Measurements from ENCODE around the gene EPHB6.

Gene EPHB6

DNA sequence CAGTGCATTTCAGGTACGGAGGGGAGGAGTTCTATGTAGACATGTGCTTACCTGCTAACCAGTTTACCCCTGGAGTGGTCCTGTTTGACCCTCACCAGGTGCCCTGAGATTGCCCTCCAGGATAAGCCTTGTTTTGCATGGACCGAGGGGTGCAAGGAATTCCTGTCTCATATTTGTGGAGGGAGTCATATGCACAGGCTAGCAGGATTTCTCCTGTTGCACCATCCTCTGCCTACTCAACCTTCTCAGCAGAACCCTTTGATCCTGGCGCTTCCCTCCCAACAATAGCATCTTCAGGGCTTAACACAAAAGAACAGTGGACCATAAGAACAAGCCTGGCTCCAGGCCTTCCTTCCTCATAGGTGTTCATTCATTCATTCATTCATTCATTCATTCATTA, 23.4 kb downstream of the EPHB6 start:
- FAIRE-seq: no peak

DNA sequence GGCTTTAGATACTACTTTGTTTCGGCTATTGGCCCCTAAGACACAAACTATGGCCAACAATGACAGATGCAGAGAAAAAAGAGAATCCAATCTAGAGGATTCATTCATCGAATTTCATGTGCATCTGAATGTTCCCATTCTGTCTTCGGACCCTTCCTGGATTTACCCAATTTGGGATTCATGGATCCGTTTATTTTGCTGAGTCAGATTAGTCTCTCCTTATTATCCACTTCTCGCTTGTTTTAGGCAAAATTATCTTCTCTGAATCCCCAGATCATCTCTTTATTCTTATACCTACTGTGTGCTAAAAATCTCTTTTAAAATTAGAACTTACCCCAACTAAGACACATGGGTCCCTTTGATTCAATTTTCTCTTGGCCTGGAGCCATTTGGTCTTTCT, 24.2 kb downstream of the EPHB6 start:
- no peak for FAIRE-seq

DNA sequence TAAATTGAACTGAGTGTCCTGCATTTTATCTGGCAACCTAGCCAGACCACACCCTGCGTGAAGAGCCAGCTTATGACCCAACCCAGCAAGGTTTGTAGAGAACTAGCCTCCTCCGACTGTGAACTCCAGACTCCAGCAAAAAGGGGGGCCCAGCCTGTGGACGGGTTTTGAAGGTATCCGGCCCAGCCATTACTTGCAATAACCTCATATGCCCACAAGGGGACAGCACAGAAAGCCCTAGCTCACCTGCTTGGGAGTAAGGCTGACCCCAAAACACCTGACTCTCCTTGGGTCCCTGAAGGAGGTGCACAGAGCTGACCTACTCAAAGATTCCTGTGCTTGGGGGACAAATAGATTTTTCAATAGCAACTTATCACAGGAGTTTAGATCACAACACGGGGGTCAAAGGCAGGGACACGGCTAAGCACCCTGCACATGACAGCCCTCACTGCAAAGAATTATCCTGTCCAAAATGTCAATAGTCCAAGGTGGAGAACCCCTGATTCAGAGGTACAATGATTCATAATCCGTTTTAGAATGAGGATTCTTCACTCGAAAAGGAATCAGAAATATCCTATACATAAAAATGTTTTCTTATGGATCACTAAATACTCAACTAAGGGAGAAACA, 26.1 kb downstream of the EPHB6 start:
- no peak for FAIRE-seq

DNA sequence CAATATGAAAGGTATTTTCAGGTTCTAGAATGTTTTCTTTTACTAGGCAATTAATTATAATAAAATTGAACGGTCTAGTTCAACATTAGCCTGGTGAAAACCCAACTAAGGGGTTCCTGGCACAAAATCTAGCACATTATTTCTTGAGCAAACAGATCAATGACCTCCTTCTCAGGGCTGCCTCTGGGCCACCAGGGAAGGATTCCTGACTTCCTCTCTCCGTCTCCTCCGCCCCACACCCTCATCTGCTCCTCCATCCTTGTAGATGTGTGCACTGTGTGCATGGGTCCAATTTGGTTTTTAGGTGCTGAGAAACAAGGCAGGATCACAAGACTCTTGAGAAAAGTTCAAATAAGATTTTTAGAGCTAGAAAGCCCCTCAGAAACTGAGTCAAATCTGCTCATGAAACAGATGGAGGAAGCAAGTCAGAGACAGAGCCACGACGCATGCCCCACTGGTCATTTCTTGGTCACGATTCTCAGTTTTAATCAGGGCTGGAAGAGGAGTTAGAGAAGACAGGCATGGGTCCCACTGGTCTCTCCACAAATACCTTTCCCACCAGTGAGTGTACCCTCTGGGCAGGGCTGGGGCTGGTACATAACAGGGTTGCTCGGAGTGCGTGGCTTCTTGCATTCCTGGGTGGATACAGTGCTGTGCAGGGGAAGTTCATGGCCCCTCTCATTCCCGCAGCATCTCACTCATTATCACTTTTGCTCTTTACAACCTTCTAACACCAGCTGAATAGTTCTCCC, 26.9 kb downstream of the EPHB6 start:
- FAIRE-seq: no peak

DNA sequence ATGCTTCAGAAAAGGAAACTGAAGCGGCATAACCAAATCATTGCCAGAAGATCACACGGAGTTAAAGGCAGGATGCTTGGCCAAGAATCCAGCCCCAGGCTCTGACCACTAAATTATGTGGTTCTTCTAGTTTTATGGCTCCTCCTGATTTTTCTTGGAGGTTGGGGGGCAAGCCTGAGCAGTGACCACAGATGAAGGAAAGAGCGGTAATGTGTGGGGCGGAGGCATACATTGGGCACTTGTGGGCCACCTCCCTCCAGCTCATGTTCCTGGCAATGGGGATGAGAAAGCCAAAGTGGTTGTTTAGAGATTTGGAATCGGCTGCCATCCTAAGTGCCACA, 27.4 kb downstream of the EPHB6 start:
- no peak for FAIRE-seq

DNA sequence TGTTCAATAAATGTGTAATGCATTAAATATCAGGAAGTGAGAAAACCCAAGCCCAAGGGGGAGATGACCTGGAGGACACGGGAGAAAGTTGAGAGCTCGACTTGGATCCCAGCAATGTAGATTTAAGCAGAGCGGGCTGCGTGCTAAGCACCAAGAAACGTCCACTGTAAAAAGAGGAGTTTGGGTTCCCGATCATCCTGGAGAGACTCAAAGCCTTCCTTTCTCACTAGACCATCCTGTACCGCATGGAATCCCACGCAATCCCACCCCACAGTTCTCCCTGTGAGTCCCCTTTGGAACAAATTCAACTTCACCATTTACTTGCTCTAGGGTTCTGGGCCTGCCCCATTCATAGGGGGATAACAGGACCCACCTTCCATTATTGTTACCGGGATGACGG, 28.3 kb downstream of the EPHB6 start:
- FAIRE-seq: no peak

DNA sequence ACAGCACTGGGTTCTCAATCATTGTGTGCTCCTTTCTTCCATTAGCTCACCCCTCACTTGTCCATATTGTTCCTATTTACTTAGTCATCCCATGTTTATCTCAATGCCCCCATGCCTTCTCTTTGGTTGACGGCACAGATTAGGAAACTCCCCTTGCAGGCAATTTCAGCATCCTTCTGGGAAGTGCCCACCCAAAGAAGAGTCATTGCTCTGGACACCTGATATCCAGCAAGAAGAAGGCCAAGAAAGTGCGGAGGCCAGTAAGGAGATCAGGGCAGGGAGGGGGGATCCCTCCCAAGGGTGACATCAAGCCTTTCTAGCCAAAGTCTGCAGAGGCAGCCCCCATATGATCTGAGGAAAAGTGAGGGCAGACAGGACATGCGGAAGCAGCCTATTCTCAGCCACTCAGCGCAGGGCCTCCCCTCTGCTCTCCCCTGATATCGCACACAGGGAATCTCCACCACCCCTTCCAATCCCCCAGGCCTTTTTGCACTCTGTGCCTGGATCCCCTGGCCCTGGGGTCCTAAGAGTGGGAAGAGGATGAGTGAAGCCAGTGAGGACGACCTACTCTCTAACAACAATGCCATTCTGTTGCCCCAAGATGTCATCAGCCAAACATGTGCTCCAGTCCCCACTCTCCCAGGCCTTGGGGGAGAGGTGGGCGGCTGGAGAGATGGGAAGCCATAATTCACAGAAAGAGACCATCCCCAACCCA, 28.9 kb downstream of the EPHB6 start:
- no peak for FAIRE-seq

DNA sequence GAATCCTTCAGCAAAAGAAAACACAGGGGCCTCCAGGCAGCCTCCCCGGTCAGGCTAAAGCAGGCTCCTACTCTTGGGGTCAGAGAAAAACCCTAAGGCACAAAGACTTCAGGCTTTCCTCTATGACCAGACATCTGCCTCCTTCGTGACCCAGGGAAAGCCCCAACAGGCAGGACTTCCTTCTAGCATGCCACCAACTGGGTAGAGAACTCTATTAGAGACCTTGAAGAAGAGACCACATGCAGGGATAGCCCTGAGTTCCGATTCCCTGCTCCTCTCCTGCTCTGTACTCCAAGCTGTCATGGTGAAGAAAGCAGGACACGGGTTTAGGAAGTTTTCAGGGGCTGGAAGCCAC, 29.4 kb downstream of the EPHB6 start:
- no peak for FAIRE-seq

DNA sequence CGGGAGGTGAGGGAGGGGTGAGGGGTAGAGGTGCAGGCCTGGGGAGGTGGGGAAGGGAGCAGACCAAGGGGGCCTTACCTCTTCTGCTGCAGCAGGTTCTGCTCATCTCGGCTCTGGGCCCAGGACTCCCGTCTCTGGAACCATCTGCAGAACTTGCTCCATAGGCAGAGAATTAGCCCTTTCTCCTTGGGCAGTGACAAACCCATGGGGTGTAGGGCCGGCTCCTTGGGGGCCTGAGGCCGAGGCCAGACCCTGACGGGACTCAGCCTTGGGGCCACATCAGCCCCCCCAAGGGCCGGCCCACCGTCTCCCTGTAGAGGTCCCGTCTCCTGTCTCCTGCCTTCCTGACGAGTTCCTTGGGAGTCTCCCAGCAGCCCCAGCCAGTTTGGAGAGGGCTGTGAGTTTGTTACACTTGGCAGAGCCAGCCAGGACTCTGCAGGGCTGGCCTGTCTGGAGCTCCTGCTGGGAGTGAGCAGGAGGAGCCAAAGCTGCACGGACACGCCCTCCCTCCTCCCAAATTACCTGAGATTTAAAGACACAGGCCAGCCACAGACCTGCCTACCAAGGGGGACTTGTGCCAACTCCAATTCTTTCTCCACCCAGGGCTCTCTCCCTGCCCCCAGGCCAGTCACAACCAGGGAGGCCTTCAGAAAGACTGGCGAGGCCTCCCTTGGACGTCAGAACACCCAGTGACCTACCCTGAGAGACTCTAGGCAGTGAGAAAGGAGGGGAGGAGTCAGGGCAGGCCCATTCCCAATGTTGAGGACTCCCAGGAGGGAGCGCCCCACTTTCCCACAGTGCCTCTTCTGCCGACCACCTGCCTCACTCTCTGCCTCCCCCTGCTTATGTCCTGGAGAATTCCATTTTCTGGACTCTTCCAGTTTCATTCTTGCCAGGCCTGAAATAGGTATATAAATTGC, 30.7 kb downstream of the EPHB6 start, which contains the start of gene TRPV6:
Gene TRPV6 (minus strand): TSS at position 435 of the 920 bp plus-strand sequence.
- FAIRE-seq: no peak

DNA sequence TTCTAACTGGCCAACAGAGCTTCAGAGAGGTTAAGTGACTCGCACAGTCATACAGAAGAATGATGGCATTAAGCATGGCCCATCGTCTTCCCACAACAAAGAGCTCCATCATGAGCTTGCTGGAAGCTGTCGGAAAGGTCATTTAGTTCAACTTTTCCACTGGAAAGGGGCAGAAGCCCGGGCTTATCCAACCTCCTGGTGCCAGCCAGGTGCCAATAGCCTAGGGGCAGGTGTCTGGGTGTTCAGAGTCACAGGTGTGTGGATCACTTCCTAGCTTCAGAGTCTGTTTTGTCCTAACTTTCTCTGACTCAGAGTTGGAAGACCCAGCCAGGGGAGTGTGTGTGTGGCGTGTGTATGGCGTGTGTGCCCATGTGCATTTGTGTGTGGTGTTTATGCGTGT, 32.0 kb downstream of the EPHB6 start:
- FAIRE-seq: no peak

DNA sequence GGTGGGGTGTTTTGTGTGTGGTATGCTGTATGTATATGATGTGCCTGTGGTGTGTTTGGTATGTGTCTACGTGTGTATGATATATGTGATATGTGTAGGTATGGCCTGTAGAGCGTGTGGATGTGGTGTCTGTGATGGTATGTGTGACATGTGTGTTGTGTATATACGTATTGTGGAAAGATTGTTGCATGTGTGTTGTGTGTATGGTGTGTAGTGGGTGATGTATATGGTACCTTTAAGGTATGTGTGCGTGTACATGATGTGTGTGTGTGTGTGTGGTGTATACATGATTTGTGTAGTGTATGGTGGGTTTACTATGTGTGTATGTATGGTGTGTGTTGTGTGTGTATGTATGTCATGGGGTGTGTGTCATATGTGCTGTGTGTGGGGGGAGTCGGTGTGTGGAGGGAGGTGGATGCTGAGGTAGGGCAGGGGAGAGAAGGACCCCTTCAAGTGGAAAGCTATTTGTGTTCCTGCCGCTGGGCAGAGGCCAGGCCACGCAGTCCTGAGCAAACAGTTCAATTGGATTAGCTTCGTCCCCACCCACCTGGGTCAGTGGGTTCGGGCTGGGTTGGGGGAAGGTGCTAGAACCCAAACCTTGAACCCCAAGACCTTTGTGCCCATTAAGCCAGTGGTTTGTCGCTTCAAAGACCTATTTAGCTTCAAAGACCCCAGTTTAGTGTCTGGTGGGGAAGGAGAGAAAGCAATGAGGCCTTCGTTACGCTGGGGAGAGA, 32.6 kb downstream of the EPHB6 start:
- no peak for FAIRE-seq

DNA sequence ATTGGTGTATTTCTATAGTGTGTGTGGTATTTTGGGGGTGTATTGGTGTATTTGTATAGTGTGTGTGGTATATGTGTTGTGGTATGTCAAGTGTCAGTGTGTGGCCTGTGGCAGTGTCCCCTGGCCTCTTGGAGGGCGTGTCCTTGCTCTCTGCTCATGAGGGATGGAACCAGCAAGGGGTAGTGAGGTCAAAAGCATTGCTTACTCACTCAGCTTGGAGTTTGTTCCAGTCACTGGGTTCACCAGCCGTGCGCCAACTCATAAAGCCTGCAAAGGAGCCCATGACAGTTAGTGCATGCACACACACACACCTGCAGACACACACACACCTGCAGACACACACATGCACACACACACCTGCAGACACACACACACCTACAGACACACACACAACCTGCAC, 34.9 kb downstream of the EPHB6 start:
- no peak for FAIRE-seq

DNA sequence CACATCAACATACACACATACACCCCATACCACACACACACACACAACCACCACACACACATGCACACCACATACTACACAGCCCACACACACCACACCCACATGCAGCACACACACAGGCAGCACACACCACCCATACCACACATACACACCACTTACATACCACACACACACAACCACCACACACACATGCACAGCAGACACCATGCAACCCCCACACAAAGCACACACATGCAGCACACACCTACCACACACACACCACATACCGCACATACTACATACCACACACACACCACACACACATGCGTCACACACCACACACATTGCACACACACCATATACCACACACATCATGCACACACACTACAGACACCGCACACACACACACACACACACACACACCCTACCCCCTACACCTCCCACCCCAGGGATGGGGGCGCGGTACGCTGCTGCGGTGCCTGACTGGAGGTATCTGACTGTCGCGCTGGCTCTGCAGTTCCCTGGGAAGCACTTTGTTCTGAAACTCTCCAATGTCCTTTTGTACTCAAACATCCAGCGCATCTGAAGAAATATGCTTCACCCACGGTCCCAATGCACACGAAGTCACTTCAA, 36.1 kb downstream of the EPHB6 start:
- FAIRE-seq: no peak

DNA sequence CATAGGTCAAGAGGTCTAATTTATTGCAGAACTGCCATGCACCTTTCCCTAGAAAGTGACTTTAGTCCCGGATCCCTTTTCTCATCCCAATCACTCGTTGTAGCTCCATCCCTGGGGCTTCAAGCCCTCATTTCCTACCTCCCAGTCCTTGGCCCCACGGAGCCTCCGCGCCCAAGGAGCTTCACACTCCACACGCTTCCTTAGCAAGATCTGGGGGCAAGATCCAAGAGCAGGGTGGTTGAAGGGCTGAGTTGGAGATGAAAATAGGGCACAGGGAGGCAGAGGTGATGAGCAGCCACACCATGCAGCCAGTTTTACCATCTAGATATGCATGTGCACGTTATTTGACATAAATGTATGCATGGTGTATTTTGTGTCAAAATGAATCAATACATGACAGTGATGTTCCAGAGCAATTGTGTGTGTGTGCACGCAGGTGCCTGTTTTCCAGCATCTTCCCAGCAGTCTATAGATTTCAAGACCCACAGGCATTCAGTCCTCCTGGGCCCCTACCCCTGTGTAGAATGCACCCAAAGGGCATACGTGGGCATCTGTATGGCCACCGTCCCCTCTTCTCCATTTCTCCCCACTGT, 36.7 kb downstream of the EPHB6 start:
- no peak for FAIRE-seq

DNA sequence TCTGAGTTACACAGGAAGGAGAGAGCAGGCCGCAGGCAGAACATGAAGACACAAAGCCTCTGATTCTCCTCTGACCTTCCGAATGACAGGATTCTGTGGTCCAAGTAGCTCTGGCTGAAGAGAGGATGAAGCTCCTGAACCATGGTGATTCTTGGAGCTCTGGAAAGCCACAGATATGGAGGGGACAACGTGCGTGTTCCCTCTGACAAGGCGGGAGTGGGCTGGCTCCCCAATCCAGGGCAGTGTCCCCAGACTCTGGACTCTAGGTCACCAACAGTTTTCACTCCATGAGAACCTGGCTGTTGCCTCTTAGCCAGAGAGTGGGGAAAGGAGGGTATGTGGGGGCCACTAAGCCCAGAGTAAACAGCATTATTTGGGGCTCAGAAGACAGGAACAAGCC, 38.1 kb downstream of the EPHB6 start:
- FAIRE-seq: no peak

DNA sequence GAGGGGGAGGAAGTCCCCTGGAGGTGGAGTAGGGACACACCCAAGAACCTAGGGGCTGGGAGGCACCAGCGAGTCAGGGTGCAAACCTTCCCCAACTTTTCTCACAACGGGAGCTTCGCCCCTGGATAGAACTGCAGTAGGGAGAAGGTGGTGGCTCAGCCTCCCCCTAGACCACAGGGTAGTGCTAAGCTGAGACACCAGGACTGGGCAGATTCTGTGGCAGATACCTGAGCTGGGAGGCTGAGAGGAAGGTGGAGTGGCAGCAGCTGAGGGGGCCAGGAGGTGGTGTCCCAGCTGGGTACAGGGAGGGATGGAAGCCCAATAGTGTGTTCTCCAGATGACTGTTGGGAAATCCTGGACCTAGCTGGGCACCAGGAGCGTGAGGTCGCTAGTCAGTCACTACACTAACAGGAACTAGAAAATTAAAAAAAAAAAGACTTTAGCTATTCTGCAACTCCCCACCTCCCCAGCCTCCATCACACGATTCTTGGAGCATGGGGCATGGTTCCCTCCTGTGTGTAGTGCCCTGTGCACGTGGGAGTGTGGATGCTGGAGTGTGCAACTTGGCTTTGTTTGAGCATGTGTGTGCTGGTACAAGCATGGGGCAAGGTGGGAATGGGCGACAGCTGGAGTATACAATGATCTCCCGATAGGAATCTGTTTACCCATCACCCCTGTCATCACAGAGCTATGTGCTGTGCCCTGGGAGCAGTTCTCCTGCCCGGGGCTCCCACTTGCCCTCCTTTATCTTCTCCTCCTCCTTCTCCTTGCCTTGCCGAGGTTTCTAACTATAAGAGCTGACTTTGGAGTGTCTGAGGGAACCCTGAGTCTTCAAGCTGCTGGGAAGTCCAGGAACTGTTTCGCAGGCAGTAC, 39.5 kb downstream of the EPHB6 start:
- no peak for FAIRE-seq

DNA sequence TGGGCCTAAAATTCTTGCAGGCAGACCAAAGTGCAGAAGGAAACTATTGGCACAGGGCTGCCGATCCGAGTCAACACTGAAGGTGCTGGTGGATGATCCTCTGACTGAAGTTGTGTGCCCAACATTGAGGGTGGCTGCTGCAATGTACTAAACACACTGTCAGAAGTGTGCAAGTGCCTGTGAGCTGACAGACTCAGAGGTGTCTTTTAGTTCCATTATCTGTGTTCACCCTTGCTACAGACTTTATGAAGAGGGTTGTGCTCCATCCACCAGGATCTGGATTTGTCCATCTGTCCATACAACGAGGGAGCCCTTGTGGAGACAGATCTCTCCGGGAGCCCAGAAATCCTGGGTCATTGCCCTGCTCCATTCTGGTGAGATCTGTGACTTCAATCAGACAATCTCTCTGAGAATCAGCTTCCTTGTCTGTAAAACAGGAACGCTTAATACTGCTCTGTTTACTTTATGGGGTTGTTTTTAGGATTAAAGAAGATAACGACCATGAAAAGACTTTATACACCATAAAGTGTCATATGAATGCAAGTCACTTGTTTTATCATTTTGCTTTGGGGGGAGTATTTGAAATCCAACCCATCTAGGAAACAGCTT, 40.2 kb downstream of the EPHB6 start:
- FAIRE-seq: no peak

DNA sequence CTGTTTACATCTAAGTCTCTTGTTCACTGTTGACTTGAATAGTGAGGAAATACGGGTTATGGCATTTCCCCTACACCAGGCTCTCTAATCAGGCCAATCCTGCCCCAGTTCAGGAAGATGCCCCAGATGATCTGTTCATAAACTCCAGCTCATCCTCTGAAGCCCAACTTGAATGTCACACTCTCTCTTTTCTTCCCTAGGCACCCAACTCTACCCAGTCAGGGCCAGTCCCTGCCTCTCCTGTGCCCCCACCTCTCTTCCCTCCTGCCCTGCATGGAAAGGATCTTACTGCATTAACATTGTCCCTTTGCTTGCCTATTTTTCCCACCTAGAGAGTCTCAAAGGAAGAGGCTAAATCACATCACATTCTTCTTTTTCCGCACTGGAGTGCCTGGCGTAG, 41.3 kb downstream of the EPHB6 start:
- no peak for FAIRE-seq

DNA sequence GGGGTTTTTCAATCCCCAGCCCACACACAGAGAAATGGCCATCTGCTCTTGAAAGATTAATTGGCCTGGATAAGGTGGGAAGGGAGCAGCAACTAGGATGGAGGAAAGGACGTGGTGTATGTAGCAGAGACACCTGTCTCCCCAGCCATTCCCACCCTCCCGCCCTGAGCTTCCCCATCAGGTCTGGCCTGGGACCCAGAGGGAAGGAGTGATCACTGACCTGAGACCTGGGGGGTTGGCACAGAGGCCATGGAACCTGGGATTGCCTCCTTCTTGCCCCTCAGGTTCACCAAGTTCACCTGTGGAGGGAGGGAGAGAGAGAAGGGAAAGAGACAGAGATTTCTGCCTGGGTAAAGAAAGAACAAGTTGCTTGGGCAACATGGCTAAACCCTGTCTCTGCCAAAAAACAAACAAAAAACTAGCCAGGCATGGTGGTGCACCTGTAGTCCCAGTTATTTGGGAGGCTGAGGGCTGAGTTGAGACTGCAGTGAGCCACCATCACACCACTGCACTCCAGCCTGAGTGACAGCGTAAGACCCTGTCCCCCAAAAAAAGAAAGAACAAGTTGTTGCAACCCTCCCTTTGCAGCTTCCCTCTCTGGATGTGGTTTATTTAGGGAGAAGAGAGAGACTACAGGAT, 42.0 kb downstream of the EPHB6 start:
- no peak for FAIRE-seq

DNA sequence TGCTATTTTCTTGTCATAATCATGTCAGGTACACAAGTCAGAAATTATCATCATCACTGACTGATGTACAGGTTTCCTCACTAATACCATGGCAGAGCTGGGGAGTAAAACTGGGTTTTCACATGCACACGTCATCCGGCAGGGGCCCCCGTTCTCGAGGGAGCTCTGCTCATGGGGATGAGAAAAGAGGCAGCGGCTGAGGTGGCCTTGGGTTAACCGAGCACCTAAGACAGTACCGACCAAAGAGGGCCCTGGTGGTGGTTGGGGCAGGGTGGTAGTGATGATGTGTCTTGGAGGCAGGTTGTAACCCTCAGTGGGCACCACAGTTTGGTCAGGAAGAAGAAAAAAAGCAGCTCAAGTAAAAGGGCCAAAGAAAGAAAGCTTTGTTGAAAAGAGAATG, 42.8 kb downstream of the EPHB6 start:
- FAIRE-seq: no peak
